A549 (cell line): ENCODE data around the gene ADARB1. TPM values are rescaled to one million over a fixed set of nuclear protein-coding genes. Genes with fewer than 3 reads are reported as not detected.

Experiments used
- ATAC-seq, 2 experiments: fragments of 200-7000 bp in 1 of 2; fragments of >200 bp in 1 of 2; cut with Nextera tagmentation in 1 of 2; cut with Tn5 transposase in 1 of 2; 3 replicates each; pipeline versions ENCODE4 v1.8.0 to v1.9.1; 2018 to 2020; ENCODE audit warnings: mild to moderate bottlenecking in 1 of 2, moderate library complexity in 1 of 2
- CTCF ChIA-PET: fragments of 300-600 bp; sonication (Branson Sonifier 250); formaldehyde crosslinking; extraction: SDS; loops from one replicate; lab custom pipeline; 2021; ENCODE audit warnings: antibody characterized with exemption, inconsistent platforms; lab: Yijun Ruan, JAX
- POLR2A ChIA-PET: fragments of 350-600 bp; formaldehyde crosslinking; extraction: SDS; loops from one replicate; lab custom pipeline; 2021; ENCODE audit warnings: antibody characterized with exemption, inconsistent platforms; lab: Yijun Ruan, JAX
- DNase-seq, 2 experiments: peaks; one replicate each; pipeline versions ENCODE4 v3.0.0 to v3.0.0-alpha.2; 2011 to 2016; ENCODE audit warnings: low read depth in 1 of 2, low spot score in 1 of 2
- FAIRE-seq: peaks from 2 replicates; lab custom pipeline; 2011; peaks lifted over from hg19 to GRCh38; lab: Jason Lieb, UNC
- H3K27ac ChIP-seq, 2 experiments: fragments of >200 bp; sonication (Bioruptor Twin); formaldehyde crosslinking; 3 replicates each; pipeline ENCODE4 v1.5.1; 2016 to 2017
- H3K4me1 ChIP-seq: fragments of >200 bp; sonication (Bioruptor Twin); formaldehyde crosslinking; 3 replicates; pipeline ENCODE4 v1.6.1; 2016
- H3K4me2 ChIP-seq: fragments of >200 bp; sonication (Bioruptor Twin); formaldehyde crosslinking; 3 replicates; pipeline ENCODE4 v1.6.1; 2016
- H3K4me3 ChIP-seq: fragments of >200 bp; sonication (Bioruptor Twin); formaldehyde crosslinking; 3 replicates; pipeline ENCODE4 v1.5.1; 2016
- H3K9me3 ChIP-seq: fragments of >200 bp; sonication (Bioruptor Twin); formaldehyde crosslinking; 3 replicates; pipeline ENCODE4 v1.6.1; 2016
- CEBPB ChIP-seq, 2 experiments: fragments of >200 bp in 1 of 2; sonication (Bioruptor Twin) in 1 of 2; formaldehyde crosslinking in 1 of 2; IDR thresholded peaks; 2 replicates each; pipeline ENCODE4 v1.6.1; 2012 to 2016
- CHD4 ChIP-seq: fragments of 200-600 bp; sonication (generic); IDR thresholded peaks from 2 replicates; pipeline ENCODE4 v1.6.1; 2016; ENCODE audit warnings: antibody characterized with exemption, mild to moderate bottlenecking, borderline replicate concordance
- CTCF ChIP-seq: fragments of >200 bp; sonication (Bioruptor Twin); formaldehyde crosslinking; IDR thresholded peaks from 3 replicates; pipeline ENCODE4 v1.5.1; 2016
- ESRRA ChIP-seq: fragments of 150-350 bp; IDR thresholded peaks from 2 replicates; pipeline ENCODE4 v1.6.1; 2014; ENCODE audit warnings: mild to moderate bottlenecking, low read length, borderline replicate concordance
- FOSB ChIP-seq: fragments of 250-450 bp; sonication (Bioruptor Pico); IDR thresholded peaks from 2 replicates; pipeline ENCODE4 v1.5.0; 2020; ENCODE audit warnings: mild to moderate bottlenecking, moderate library complexity
- HDAC2 ChIP-seq: fragments of 200-600 bp; sonication (generic); IDR thresholded peaks from 2 replicates; pipeline ENCODE4 v1.6.1; 2016
- HEYL ChIP-seq: fragments of 250-450 bp; sonication (Bioruptor Pico); IDR thresholded peaks from 2 replicates; pipeline ENCODE4 v1.8.0; 2021; ENCODE audit warnings: mild to moderate bottlenecking, moderate library complexity
- HMGXB4 ChIP-seq: fragments of 250-450 bp; sonication (Bioruptor Pico); IDR thresholded peaks from 2 replicates; pipeline ENCODE4 v1.5.0; 2021; ENCODE audit warnings: mild to moderate bottlenecking, moderate library complexity, borderline replicate concordance
- HOXB5 ChIP-seq: fragments of 250-450 bp; sonication (Bioruptor Pico); IDR thresholded peaks from 2 replicates; pipeline ENCODE4 v1.5.0; 2020; ENCODE audit warnings: mild to moderate bottlenecking, moderate library complexity
- KDM5A ChIP-seq: fragments of 200-600 bp; sonication (generic); IDR thresholded peaks from 2 replicates; pipeline ENCODE4 v1.6.1; 2016; ENCODE audit warnings: antibody characterized with exemption, mild to moderate bottlenecking
- MAFK ChIP-seq: fragments of 450-650 bp; IDR thresholded peaks from 2 replicates; pipeline ENCODE4 v1.6.1; 2014; ENCODE audit not compliant: partially characterized antibody
- MAX ChIP-seq: IDR thresholded peaks from 2 replicates; pipeline ENCODE4 v1.6.1; 2012
- MAZ ChIP-seq: fragments of 150-350 bp; IDR thresholded peaks from 2 replicates; pipeline ENCODE4 v1.6.1; 2014; ENCODE audit warnings: antibody characterized with exemption, low read depth, low read length, borderline replicate concordance
- MYC ChIP-seq: IDR thresholded peaks from 2 replicates; pipeline ENCODE4 v1.6.1; 2012; ENCODE audit warnings: mild to moderate bottlenecking, inconsistent platforms, low read length, improper control_type of control experiment, borderline replicate concordance
- NPAS2 ChIP-seq: fragments of 250-450 bp; sonication (Bioruptor Pico); IDR thresholded peaks from 2 replicates; pipeline ENCODE4 v1.8.0; 2022; ENCODE audit warnings: mild to moderate bottlenecking, moderate library complexity, borderline replicate concordance
- PHF8 ChIP-seq: fragments of 200-600 bp; sonication (generic); IDR thresholded peaks from 2 replicates; pipeline ENCODE4 v1.6.1; 2016; ENCODE audit warnings: low read depth, mild to moderate bottlenecking, antibody characterized with exemption, moderate library complexity, borderline replicate concordance
- POLR2A ChIP-seq: IDR thresholded peaks from 2 replicates; pipeline ENCODE4 v1.6.1; 2012; ENCODE audit warnings: mild to moderate bottlenecking, low read length
- POLR2AphosphoS2 ChIP-seq: conservative IDR thresholded peaks from 2 replicates; pipeline ENCODE4 v1.6.1; 2012; ENCODE audit warnings: low read length, improper control_type of control experiment, inconsistent platforms
- RARB ChIP-seq: fragments of 250-450 bp; sonication (Bioruptor Pico); IDR thresholded peaks from 2 replicates; pipeline ENCODE4 v1.8.0; 2021; ENCODE audit warnings: mild to moderate bottlenecking, moderate library complexity
- SREBF2 ChIP-seq: fragments of 450-650 bp; IDR thresholded peaks from 2 replicates; pipeline ENCODE4 v1.6.1; 2014; ENCODE audit warnings: mild to moderate bottlenecking, moderate library complexity
- TFCP2L1 ChIP-seq: fragments of 250-450 bp; sonication (Bioruptor Pico); IDR thresholded peaks from 2 replicates; pipeline ENCODE4 v1.5.0; 2021; ENCODE audit warnings: mild to moderate bottlenecking
- USF2 ChIP-seq: fragments of 450-650 bp; IDR thresholded peaks from 2 replicates; pipeline ENCODE4 v1.6.1; 2014; ENCODE audit warnings: antibody characterized with exemption
- ZNF302 ChIP-seq: fragments of 250-450 bp; sonication (Bioruptor Pico); IDR thresholded peaks from 2 replicates; pipeline ENCODE4 v1.9.0; 2021; ENCODE audit warnings: inconsistent platforms, mild to moderate bottlenecking, moderate library complexity
- ZSCAN20 ChIP-seq: fragments of 250-450 bp; sonication (Bioruptor Pico); IDR thresholded peaks from 2 replicates; pipeline ENCODE4 v1.8.0; 2022; ENCODE audit warnings: mild to moderate bottlenecking, moderate library complexity
- WGBS: methylation state at CpG from one replicate; pipeline ENCODE4 v1.1.6; 2017; ENCODE audit errors: missing lambda C conversion rate; 5-methylcytosine and 5-hydroxymethylcytosine counted together
- polyA plus RNA-seq, 4 experiments: library from polyadenylated mRNA; depleted of rRNA in 3 of 4; stranded (reverse); fragments of >200 nt; fragmentation: RNase III in 1 of 4; extraction: RNeasy Plus Mini Kit Qiagen cat#74134 plus additional on column Dnase treatment in 1 of 4; gene quantifications; 2 replicates in 3 of 4; 3 replicates in 1 of 4; pipeline ENCODE4 v1.2.3, GENCODE V29; 2011 to 2017
- TF ChIP-seq, protein P1 (sequence below): fragments of 150-350 bp; IDR thresholded peaks from 2 replicates; pipeline ENCODE4 v1.6.1; 2014; ENCODE audit warnings: low read depth, mild to moderate bottlenecking, low read length

The ADARB1 gene
- polyA plus RNA-seq, 2 of the 4 experiments (the other 2 are of a cell fraction): 3.2 to 5.7 TPM

DNA sequence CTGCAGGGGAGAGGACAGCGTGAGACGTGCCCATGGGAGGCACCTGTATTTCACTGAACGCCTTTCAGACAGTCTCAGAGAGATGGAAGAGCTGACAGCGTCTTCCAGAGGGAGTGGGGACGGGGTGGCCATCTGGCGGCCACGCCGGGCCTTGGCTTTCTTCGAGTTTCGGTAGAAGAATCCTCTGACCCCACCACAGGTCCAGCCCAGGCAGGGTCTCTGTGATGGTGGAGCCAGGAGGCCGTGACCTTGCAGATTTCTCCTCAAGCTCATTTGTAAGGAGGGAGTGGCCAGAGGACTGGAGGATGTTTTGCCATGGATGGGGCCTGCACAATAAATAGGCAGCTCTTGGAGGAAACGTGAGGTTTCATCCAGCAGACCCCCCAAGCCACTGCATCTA lies 47.6 kb upstream of the ADARB1 start:
- H3K4me3 ChIP-seq: no peak overlapping the region
- H3K4me2 ChIP-seq: no peak overlapping the region
- ATAC-seq (no peak), FAIRE-seq (no peak), DNase-seq (no peak)
- H3K9me3 ChIP-seq: no peaks in the 10 kb centered on the region
- TF ChIP-seq MAFK (no peak), POLR2A (no peak), NPAS2 (CRISPR knock-in tag) (no peak), KDM5A (no peak), HMGXB4 (no peak), PHF8 (no peak), CTCF (no peak), CHD4 (no peak), USF2 (no peak), FOSB (CRISPR knock-in tag) (no peak), CEBPB (IDR thresholded peaks at IDR 0.05) (no peak), ESRRA (no peak), MAZ (no peak), RARB (CRISPR knock-in tag) (no peak), MYC (no peak), HDAC2 (no peak), TFCP2L1 (CRISPR knock-in tag) (no peak), ZSCAN20 (CRISPR knock-in tag) (no peak), HEYL (CRISPR knock-in tag) (no peak), POLR2AphosphoS2 (no peak)
- H3K27ac ChIP-seq: no peak overlapping the region
- H3K4me1 ChIP-seq: no peaks in the 10 kb centered on the region
- ChIA-PET POLR2A (no interaction called here), CTCF (interaction anchor here (0.9 to 1.4 kb wide), 2 partner anchors 9 to 15 kb away, joined by 3 read pairs; no protein-coding TSS in a partner anchor)
- 81% methylated on average over 11 of the region's 12 CpGs for WGBS

DNA sequence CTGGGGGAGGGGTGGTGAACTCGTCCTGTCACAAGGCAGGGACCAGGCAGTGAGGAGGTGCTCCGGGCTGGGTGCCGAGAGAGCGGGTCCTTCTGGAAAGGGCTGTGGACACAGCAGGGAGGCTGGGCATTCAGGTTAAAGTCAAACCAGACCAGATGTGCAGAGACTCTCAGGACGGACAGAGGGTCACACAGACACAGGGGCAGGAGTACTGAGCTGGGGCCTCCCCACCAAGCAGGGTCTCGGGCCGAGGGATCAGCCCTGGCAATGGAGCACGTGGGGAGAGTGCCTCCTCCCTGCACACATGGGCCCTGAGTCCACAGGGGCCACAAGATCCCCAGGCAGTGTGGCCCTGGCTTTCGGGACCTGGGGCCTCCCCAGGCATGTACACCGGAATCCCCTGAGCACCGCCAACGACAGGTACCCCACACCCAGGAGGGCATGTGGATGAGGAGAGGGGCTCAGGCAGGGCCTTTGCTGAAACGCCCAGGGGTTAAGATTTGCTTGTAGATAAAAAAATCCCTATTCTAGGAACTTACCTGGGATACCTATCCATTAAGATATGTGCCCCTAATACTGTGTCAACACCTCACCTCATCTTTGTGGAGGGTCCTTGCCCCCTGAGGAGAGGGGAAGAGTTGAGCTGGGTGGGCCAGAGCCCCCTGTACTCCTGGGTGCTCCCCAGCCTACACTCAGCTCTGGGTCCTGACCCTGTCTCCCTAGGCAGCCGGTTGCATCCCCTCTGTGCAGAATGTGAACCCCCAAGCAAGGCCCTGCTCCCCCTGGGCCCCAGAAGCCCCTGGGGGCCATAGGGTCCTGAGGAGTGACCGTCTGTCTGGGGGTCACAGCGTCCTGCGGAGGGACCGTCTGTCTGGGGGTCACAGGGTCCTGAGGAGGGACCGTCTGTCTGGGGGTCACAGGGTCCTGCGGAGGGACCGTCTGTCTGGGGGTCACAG lies 46.9 kb upstream of the ADARB1 start:
- WGBS: 60% methylated on average over 14 of the region's 21 CpGs
- H3K4me3 ChIP-seq: no peak overlapping the region
- CTCF ChIA-PET: no interaction called here

More for the DNA sequence above, 46.9 kb upstream of the ADARB1 start:
- no peak overlapping the region for H3K4me2 ChIP-seq
- no peaks in the 10 kb centered on the region for H3K4me1 ChIP-seq
- no peak for DNase-seq
- no peaks in the 10 kb centered on the region for H3K9me3 ChIP-seq
- POLR2A ChIA-PET: no interaction called here
- no peak for ATAC-seq
- no peak for FAIRE-seq
- TF ChIP-seq ZNF302 (CRISPR knock-in tag) (no peak), HOXB5 (CRISPR knock-in tag) (no peak), MAX (no peak), HMGXB4 (no peak), CTCF (no peak), SREBF2 (no peak), ESRRA (no peak)
- TF ChIP-seq, protein P1, sequence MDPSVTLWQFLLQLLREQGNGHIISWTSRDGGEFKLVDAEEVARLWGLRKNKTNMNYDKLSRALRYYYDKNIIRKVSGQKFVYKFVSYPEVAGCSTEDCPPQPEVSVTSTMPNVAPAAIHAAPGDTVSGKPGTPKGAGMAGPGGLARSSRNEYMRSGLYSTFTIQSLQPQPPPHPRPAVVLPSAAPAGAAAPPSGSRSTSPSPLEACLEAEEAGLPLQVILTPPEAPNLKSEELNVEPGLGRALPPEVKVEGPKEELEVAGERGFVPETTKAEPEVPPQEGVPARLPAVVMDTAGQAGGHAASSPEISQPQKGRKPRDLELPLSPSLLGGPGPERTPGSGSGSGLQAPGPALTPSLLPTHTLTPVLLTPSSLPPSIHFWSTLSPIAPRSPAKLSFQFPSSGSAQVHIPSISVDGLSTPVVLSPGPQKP: no peak
- H3K27ac ChIP-seq: no peak overlapping the region
